OCI-LY1 (cell line): ENCODE data around the gene IFRD2.

Source experiments
- CTCF ChIP-seq: fragments of 200-600 bp; sonication (generic), shearing (Covaris generic); IDR thresholded peaks from 2 replicates; pipeline ENCODE4 v1.5.1; 2017; ENCODE audit warnings: mild to moderate bottlenecking, antibody characterized with exemption, low read length, moderate library complexity, mixed read lengths
- EZH2 ChIP-seq: fragments of 200-600 bp; sonication (generic), shearing (Covaris generic); IDR thresholded peaks from 2 replicates; pipeline ENCODE4 v1.8.0; 2017; ENCODE audit warnings: borderline replicate concordance, mixed run types, mild to moderate bottlenecking, antibody characterized with exemption, low read length, moderate library complexity, mixed read lengths

- no peak for TF ChIP-seq CTCF
- no peak for TF ChIP-seq EZH2
Measured at GRCh38 chr3:50255251-50255615, 37.0 kb downstream of the IFRD2 start.
